Endothelial cell of umbilical vein (primary cell): ENCODE measurements around the gene PRELID3B.

ENCODE experiments used
- POLR2AphosphoS5 ChIP-seq: IDR thresholded peaks from 2 replicates; pipeline ENCODE4 v1.6.1; 2012; ENCODE audit warnings: low read depth, mild to moderate bottlenecking, control low read depth, low read length, moderate library complexity; ENCODE audit not compliant: insufficient read depth
- TF ChIP-seq, protein P1 (sequence below), 2 donors: IDR thresholded peaks; 1 replicate in 1 of 2; 2 replicates in 1 of 2; pipeline ENCODE4 v1.5.1; 2011; ENCODE audit warnings: low read length in 2 of 2, mild to moderate bottlenecking in 2 of 2, moderate library complexity in 2 of 2, control low read depth in 1 of 2, inconsistent platforms in 1 of 2, low read depth in 1 of 2; ENCODE audit not compliant: insufficient read depth in 1 of 2; ENCODE audit errors: extremely low read depth in 1 of 2

DNA sequence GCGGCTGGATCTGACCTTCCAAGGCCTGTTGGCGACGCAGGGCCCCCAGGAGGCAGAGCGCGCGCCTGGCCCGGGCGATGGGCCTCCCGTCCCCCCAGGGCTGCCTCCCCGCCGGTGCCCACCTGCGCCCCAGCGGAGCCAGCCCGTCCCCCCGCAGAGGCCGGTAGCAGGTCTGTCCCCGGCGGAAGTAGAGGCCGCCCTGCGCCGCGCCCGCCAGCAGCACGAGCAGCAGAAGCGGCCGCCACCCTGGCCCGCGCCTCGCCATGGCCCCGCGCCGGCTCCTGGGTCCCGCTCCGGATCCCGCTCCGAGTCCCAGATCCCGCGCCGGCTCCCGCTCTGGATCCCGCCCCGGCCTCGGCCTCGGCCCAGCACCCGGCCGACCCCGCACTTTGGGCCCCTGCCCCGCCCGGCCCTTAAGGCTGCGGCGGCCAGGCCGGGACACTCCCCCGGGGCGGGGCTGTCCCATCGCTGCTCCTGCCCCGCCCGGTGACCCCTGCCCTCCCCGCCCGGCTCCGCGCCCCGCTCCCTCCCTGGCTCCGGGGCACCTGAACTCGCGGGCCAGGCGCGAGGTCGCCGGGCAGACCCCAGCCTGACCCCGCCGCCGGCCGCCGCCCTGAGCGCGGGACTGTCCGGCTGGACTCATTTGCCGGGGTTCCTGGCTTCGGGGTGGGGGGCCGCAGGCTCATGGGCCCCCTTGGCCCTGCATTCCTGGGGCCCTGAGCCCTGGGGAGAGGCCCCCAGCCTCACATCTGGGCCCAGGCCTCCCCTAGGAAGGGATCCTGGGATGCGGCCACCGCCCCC is 35.5 kb downstream of the PRELID3B start, which contains the start of gene CTSZ:
- TF ChIP-seq POLR2AphosphoS5: peak; percentile 81
- TF ChIP-seq, protein P1, sequence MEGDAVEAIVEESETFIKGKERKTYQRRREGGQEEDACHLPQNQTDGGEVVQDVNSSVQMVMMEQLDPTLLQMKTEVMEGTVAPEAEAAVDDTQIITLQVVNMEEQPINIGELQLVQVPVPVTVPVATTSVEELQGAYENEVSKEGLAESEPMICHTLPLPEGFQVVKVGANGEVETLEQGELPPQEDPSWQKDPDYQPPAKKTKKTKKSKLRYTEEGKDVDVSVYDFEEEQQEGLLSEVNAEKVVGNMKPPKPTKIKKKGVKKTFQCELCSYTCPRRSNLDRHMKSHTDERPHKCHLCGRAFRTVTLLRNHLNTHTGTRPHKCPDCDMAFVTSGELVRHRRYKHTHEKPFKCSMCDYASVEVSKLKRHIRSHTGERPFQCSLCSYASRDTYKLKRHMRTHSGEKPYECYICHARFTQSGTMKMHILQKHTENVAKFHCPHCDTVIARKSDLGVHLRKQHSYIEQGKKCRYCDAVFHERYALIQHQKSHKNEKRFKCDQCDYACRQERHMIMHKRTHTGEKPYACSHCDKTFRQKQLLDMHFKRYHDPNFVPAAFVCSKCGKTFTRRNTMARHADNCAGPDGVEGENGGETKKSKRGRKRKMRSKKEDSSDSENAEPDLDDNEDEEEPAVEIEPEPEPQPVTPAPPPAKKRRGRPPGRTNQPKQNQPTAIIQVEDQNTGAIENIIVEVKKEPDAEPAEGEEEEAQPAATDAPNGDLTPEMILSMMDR (IDR thresholded peaks at IDR 0.05; ENCODE audit: extremely low read depth in 1 of 2, insufficient read depth in 1 of 2, low read depth in 1 of 2, low read length in 2 of 2): no peak
